NK-92 (cell line): ENCODE results near the gene DLGAP4.

ENCODE experiments used
- DNase-seq: peaks from one replicate; lab custom pipeline; 2025; ENCODE audit not compliant: unreplicated experiment; lab: John Stamatoyannopoulos, UW

DLGAP4 gene

DNA sequence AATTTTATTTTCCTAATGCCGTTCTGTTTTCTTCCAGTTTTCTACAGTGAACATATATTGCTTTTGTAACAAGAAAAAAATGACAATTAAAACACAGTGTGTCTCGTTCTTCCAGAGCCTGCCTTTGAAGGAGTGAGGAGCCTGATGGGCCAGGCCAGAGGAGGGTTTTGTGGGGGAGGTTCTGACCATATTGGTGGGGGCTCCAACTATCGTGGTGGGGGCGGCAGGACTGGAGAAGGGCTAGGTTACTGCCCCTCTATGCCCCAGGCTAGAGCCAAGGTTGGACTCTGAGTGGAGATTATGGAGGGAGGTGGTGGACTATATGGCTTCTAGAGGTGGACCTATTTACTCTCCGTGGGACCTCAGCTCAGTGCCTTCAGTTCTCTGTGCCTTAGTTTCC, 24.0 kb downstream of the DLGAP4 start:
- no peak for DNase-seq

DNA sequence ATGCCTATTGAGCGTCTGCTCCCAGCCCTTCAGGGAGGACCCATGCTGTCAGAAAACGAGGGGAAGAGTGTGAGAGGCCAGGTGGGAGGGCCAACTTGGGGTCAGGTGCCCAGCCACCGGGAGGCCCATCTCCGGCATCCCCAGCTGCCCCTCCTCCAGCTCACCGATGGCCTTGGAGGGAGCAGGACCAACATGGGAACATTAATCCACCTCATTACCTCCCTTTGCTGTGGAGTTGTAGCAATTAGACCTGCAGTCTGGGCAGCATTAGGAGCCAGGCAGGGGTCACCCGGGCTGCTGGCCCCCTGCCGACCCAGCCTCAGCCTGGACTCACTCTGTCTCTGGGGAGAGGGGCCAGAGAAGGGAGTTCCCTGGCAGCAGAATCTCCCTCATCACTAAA, 25.1 kb downstream of the DLGAP4 start:
- no peak for DNase-seq

DNA sequence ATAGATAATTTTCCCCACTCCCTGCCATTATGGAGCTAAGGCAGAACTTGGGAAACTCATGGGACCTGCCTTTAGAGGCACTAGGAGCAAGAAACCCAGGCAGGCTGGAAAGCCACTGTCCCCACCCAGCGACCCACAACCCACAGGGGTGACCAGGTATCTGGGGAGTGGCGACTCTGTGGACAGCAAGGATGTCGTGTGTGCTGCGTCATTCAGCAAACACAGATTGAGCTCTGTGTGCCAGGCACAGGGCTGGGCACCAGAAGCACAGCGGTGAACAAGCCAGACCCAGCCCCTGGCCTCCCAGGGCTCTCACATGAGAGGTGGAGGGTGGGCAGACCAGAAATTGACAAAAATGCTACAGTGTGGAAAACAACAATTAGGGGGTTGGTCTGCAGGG, 27.7 kb downstream of the DLGAP4 start:
- no peak for DNase-seq

DNA sequence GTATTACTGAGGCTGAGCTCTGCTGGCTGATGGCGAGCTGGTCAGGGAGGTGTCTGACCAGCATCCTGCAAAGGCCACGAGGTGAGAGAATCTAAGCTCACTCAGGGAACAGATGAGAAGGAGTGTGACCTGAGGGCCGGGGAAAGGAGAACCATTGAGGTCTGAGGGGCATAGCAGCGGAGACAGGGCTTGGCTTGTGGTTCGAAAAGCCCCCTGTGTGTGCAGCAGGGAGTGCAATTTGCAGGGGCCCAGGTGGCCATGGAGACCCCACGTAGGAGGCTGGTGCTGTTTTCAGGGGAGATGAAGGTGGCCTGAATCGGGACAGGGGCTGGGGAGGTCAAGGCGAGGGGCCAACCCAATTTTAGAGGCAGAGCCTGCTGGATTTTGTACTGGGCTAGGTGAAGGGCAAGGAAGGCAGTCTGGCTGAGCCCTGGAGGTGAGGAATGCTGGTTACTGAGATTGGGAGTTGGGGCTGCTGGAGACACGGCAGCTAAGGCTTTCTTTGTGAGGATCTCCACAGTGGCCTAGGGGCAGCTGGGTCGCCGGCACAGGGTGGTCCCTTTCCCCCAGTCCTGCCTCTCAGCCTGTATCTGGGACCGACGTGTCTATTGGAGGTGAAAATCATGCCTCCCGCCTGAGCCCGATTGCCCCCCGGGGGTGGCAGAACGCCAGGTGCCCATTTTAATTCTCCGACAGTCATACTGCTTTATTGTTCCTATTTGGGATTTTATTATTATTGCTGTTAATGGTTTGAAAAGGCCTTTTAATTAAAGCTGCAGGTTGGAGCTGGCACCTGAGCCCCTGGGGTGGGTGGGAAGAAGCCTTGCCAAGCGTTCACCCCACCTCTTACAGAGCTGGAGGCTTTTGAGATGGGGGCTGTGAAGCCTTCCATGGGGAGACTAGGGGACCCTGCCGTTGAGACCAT, 28.4 kb downstream of the DLGAP4 start:
- DNase-seq: no peak

DNA sequence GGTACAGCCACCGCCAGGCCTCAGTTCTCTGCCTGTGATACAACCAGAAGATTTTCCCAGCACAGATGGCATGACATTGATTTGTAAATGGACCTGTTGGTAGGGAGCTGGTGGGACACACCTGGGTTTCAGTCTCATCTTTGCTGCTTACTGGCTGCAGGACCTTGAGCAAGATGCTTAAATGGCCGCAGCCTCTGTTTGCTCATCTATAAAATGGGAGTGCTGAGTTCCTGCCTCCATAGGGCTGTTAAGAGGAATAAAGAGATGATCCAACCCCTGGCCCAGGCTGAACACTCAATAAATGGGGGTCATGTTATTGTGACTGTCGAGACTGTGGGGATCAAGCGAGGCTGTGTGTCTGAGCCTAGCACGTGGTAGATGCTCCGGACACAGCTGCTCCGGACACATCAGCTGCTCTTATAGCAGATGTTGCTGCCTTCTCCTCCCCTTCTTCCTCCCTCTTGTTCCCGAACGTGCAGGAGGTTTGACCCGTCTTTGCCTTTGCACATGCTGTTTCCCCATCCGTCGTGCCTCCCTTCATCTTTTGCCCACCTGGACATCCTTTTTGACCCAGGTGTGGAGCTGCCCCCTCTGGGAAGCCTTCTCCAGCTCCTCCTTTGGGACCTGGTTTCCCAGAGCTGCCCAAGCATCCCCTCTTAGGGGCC, 29.2 kb downstream of the DLGAP4 start:
- DNase-seq: no peak

DNA sequence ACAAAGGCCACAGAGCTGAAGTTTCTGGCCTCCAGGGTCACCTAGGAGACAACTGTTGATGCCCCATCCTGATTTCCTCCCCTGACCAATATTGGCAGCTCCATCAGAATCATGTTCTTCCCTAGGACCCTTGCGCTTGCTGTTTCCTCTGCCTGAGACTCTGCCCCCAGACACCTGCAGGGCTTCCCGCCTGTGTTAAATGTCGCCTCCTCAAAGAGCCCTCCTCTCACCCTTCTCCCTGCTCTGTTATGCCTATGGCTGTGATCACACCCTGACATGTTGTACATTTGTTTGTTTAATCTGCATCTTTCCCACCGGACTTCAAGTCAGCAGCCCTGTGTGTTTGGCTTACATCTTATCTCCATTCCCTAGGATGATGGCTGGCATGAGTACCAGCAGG, 30.1 kb downstream of the DLGAP4 start:
- DNase-seq: no peak

DNA sequence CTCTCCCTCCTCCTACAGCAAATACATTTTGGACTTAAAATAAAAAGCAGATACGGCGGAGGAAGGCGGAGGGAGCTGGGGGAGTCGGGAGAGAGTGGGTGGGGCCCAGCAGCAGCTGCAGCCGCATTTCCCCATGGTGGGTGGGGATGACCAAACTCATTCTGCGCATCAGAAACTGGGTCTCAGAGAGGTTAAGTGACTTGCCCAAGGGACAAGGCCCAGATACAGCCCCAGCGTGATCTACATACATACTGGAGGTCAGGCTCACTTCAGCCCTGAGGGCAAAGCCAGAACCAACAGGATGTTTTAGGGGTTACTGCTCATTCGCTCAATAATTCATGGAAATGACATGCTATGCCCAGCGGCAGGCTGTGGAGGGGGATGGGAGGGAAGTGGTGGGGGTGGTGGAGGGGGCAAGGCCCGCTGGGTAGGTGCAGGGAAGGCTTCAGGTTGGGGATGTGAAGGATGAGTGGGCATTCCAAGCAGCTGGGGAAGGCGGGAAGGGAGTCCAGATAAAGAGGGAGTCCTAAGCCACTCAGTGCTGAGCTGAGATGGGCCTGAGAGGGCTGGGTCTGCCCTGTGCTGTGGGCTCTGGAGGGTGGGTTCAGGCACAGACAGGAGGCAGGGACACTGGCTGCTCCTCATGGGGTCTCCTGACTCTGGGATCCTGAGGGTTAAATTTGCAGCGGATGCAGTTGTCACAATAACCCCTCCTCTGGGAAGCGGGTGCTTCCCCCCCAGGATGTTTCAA, 31.0 kb downstream of the DLGAP4 start:
- no peak for DNase-seq

DNA sequence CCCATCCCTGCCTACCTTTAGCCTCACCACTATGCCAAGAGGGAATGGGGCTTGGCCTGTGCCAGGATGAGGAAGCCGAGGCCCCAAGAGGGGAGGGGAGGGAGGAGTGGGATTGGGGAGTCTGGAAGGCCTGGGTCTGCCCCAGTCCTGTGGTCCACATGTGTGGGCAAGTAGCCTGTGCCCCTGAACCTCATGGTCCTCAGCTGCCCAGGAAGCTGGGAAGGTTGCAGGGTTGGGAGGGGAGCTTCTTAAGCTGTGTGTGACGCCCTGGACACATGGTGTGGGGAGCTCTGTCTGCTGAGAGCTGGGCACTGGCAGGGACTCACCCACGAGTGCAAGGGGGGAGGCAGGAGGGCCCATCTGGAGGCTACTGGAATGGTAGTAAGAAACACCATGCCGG, 31.7 kb downstream of the DLGAP4 start:
- no peak for DNase-seq

DNA sequence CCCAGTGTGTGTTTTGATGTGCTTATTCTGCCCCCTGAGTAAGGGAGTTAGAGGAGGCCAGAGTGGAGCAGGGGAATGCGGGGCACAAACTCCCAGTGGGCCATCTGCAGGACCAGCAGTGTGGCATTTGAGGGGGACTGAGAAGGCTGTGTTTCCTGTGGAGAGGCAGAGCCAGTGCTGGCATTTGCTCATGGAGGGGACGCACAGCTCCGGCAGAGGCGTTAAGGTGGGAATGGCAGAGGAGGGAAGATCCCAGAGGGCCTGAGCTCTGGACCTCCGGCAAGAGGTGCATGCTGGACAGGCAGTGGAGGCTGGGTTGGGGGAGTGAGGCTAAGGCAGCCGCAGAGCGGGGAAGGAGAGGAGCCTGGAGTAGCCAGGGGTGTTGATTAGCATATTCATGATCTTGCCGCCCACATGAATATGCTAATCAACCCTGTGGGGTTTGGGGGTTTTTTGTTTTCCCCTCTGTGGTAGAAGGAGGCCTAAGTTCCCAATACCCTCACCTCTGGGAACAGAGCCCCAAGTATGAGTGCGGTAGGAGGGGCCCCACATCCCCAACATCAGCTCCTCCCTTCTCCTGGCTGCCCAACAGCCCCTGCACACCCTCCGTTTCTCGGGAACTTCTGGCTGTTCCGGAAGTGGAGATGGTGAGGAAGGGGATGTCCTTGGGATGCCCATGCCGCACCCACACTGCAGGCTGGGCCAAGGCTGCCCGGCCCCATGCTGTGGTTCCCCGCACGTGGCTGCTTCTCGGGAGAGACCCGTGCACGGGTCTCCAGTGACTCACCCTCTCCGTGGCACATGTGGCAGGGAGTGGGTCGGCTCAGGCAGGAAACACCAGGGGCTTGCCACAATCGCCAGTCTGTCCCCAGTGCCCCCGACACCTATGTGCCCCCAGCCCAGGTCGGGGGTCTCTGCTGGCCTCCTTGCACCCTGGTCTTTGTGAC, 33.8 kb downstream of the DLGAP4 start:
- no peak for DNase-seq

DNA sequence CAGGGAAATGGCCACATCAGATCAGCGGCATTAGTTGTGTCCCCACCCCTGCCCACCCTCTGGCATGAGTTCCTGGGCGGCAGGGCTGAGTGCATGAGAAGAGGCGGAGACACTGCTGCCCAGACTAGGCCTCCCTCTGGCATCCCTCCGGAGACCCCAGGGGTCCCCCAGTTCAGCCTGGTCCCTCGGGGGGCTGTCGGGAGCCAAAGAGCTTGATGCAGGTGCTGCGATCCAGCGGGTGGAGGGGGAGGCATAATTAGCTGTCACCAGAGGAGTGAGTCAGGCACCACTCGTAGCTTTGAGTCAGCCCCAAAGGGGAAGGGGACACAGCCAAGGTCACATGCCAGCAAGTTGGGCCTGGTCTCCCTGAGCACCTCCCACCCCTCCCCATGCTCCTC, 34.5 kb downstream of the DLGAP4 start:
- DNase-seq: no peak

DNA sequence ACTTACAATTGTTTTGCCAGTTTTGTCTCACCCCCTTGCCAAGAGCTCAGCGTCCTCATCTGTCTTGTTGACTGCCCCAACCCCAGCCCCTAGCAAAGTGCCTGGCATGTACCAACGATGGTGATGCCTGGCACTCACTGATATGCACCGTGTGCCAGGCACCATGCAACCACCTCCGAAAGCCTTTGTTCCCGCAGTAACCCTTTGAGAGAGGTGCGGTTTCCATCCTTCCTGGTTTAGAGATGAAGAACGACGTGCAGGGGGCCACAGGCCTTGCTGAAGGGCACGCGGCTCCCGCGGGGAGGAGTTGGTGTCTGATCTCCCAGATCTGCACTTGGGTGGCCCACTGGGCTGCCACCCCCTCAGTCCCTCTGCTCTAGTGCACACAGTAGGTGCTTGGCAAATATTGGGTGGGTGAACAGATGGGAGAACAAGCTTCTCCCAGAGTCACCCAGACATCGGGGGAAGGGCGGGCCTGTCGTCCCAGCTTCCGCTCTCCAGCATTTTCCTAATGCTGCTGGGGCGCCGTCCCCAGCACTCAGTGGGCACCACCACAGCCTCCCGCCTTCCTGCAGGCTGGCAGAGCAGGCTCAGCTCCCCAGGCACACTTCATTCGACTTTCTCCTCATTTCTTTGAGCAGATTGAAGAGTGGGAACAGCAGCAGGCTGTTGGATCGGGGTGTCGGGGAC, 35.3 kb downstream of the DLGAP4 start:
- DNase-seq: no peak

DNA sequence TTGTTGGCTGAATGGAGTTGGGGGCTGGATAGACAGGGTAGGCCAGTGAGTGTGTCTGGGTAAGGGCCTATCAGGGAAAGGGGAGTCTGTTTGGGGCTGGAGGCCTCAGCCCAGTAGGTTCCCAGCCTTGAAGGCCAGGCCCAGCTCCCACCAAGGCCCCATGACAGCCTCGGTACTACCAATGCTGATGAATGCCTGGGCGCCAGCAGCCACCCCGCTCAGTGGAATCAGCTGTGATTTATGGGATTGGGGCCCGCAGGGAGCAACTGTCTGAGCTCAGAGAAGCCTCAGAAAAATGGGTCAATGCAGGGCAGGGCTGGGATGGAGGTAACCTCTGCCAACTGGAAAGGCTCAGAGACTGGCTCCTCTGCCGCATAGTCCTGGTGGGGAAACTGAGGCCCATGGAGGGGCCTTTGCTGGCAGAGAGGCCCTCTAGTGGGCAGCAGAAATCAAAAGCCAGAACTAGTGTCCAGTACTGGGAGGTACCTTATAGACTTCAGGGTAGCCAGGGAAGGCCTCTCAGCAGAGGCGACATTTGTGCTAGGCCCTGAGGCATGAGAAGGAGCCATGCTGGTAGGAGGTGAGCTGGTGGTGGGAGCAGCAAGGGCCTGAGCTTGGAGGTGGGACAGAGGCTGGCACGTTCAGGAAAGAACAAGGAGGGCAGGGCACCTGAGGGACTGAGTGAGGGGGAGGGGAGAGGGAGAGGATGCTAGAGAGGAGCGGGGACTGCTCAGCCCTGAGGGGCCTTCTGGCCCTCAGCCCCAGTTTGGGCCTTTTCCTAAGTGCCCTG, 36.4 kb downstream of the DLGAP4 start:
- no peak for DNase-seq

DNA sequence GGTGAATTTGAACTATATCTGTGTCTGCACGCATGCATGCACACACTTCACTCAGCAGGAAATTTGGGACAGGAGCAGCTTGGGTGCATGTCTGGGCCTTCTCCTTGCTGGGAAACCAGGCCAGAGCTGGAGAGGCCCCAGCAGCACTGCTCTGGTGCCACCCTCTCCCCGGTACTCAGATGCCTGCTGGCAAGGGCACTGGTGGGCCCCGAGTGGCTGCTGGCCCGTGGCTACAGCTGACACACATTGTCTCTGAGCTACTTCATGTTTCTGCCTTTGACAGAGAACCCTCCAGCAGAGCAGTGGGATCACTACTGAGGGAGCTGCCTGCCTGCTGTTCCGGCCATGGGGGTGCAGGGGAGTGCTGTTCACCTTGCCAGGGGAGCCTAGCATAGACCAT, 37.5 kb downstream of the DLGAP4 start:
- no peak for DNase-seq

DNA sequence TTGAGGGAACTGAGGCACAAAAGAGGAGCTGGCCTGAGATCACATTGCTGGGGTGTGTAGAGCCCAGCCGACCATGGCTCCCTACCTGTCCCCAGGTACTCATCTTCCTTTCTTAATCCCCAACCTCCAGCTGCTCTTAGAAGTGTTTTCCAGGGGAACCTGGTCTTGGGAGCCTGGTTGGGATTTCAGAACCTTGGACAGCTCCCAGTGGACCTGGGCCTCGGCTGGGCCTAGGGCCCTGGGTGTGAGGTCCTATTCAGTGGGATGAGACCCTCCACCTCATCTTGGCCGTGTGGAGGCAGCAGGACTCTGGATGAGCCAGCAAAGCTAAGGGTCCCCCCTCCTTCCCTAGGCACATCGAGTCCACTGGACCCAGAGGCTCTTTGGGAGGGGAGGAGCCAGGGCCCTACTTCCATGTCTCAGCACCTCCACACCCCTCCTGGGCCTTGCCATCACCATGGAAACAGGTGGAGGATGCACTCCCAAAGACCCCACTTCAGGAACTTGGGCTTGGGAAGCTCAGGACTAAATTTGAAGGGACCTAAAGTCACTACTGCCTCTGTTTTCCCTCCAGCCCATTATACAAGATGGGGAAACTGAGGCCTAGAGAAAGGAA, 38.5 kb downstream of the DLGAP4 start:
- no peak for DNase-seq

DNA sequence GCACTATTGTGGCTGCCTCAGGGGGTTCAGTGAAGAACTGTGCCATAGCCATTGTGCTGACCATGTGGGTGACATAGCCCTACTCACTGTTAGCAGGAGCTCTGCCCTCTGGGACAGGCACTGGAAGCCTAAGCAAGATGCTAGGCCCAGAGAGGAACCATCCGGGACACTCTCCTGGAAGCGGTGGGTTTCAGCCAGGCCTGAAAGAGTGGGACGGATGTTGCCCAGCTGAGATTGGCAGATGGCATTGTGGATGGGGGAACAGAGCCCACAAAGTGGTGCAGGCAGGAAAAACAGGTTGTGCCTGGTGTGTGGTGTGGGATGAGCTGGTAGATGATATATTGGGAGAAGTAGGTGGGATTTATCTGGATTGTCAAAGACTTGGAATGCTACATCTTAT, 40.1 kb downstream of the DLGAP4 start:
- DNase-seq: no peak

DNA sequence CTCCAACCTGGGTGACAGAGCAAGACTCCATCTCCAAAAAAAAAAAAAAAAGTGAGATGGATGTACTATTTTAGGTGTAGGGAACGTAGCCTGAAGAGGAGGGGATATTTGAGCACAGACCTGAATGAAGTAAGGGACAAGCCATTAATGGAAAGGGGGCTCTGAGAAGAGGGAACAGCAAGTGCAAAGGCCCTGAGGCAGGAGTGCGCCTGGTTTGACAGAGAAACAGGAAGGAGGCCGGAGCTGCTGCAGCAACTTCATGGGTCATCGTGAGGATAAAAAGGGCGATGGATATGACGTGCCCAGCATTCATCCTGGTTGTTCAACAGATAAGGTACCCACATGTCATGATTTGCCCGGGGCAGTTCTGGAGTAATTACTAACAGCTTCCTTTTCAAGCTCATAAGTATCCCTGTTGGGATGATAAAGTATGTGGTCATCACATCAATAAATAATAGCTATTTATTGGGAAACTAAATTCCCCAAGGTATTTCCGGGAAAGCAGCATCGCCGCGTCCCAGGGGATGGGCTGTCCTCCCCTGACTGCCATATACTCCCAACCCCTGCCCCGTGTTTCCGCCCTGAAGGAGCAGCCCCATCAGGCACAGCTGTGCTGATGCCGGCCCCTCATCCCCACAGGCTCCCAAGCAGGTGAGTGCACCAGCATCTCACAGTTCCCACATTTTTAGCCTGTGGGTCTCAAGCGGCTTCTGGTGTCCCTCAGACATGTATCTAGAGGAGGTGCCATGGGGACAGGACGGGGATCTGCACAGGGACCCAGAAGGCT, 43.4 kb downstream of the DLGAP4 start:
- DNase-seq: no peak

DNA sequence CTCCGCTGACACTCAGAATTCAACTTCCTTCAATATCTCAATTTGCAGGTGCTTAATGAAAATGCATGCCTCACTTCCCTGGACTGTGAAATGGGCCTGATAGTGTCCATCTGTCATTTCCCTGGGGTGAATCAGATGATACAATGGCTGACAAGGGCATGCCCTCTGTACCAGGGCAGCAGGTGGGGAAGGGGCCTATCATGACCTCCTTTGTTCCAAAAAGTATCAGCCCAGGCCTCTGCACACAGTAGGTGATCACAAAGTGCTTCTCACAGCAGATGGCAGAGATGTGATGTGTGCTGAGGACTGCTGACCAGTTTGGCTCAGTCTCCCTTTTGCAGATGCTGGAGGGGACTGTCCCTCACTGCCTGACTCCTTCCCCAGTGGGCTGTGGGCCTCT, 44.3 kb downstream of the DLGAP4 start:
- DNase-seq: no peak

DNA sequence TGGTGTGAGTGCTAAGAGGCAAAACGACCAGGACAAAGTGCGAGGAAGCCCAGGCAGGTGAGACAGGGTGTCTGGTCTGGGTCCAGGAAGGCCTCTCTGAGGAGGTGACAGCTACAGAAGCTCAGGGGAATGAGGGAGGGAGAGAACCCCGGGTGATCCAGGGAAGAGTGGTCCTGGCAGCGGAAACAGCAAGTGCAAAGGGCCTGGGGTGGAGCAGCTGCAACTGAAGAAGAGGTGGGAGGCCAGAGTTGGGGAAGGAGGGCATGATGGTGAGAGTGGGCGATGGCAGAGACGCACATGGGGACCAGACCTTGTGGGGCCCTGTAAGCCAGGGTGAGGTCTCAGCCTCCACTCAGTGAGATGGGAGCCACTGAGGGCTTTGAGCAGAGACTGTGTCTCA, 45.8 kb downstream of the DLGAP4 start:
- no peak for DNase-seq
